B cell (primary cell): ENCODE results near the gene KIF23. TPM values are rescaled to one million over a fixed set of nuclear protein-coding genes. Genes with fewer than 3 reads are reported as not detected.

Experiments
- ATAC-seq: fragments of 200-7000 bp; cut with Tn5 transposase; one replicate; pipeline ENCODE4 v1.10.0; 2021; ENCODE audit warnings: low read depth, mild to moderate bottlenecking, moderate number of reproducible peaks, moderate library complexity
- CTCF ChIA-PET: fragments of 350-600 bp; sonication (Branson Sonifier 250); formaldehyde crosslinking; loops from one replicate; lab custom pipeline; 2021; ENCODE audit warnings: antibody characterized with exemption, inconsistent platforms; lab: Charles Lee
- POLR2A ChIA-PET: fragments of 350-600 bp; sonication (Branson Sonifier 250); formaldehyde crosslinking; loops from one replicate; lab custom pipeline; 2021; ENCODE audit warnings: antibody characterized with exemption; lab: Charles Lee
- DNase-seq: peaks from one replicate; pipeline ENCODE4 v3.0.0; 2013
- H2AFZ ChIP-seq: 2 replicates; pipeline ENCODE4 v1.6.1; 2012; ENCODE audit warnings: mild to moderate bottlenecking, low read depth, low read length; ENCODE audit not compliant: insufficient read depth, poor library complexity, severe bottlenecking
- H3K27ac ChIP-seq, 2 donors: 1 replicate in 1 of 2; 2 replicates in 1 of 2; pipeline ENCODE4 v1.5.1; 2012 to 2013; ENCODE audit warnings: low read length in 2 of 2, mild to moderate bottlenecking in 2 of 2, moderate library complexity in 1 of 2
- H3K27me3 ChIP-seq, 4 experiments: fragments of 200-600 bp in 1 of 4; sonication (generic) in 1 of 4; replicated peaks in 1 of 4; 1 replicate in 2 of 4; 2 replicates in 2 of 4; pipeline versions ENCODE4 v1.6.1 to v1.7.0; 2013 to 2016; ENCODE audit warnings: low read length in 3 of 4, mild to moderate bottlenecking in 2 of 4, mixed read lengths in 1 of 4, moderate library complexity in 1 of 4; ENCODE audit not compliant: insufficient read depth in 4 of 4, control insufficient read depth in 3 of 4; ENCODE audit errors: control extremely low read depth in 1 of 4
- H3K36me3 ChIP-seq, 2 experiments: replicated peaks in 1 of 2; 1 replicate in 1 of 2; 2 replicates in 1 of 2; pipeline versions ENCODE4 v1.6.1 to v1.7.1; 2013; ENCODE audit warnings: low read length in 1 of 2; ENCODE audit not compliant: insufficient read depth in 2 of 2, control insufficient read depth in 1 of 2; ENCODE audit errors: control extremely low read depth in 1 of 2, extremely low read depth in 1 of 2
- H3K4me1 ChIP-seq, 2 donors: fragments of 200-600 bp in 1 of 2; sonication (generic) in 1 of 2; 1 replicate in 1 of 2; 2 replicates in 1 of 2; pipeline versions ENCODE4 v1.5.1 to v1.6.1; 2013 to 2017; ENCODE audit warnings: low read length in 2 of 2; ENCODE audit not compliant: control insufficient read depth in 2 of 2, insufficient read depth in 2 of 2
- H3K4me2 ChIP-seq: replicated peaks from 2 replicates; pipeline ENCODE3; 2012; ENCODE audit warnings: mild to moderate bottlenecking, low read depth, low read length; ENCODE audit not compliant: poor library complexity, severe bottlenecking
- H3K4me3 ChIP-seq, 5 experiments: fragments of 200-600 bp in 1 of 5; sonication (generic) in 1 of 5; 1 replicate in 3 of 5; 2 replicates in 2 of 5; pipeline versions ENCODE4 v1.5.1 to v1.7.0; 2011 to 2016; ENCODE audit warnings: low read length in 4 of 5, mild to moderate bottlenecking in 4 of 5, low read depth in 2 of 5, control low read depth in 1 of 5, moderate library complexity in 1 of 5; ENCODE audit not compliant: insufficient read depth in 1 of 5; ENCODE audit errors: control extremely low read depth in 1 of 5, extremely low read depth in 1 of 5
- H3K79me2 ChIP-seq: fragments of 200-600 bp; sonication (generic); one replicate; pipeline ENCODE4 v1.6.0; 2016; ENCODE audit warnings: low read length; ENCODE audit not compliant: control insufficient read depth, insufficient read depth
- H3K9ac ChIP-seq: fragments of 200-600 bp; sonication (generic); 2 replicates; pipeline ENCODE4 v1.6.1; 2017; ENCODE audit warnings: mild to moderate bottlenecking, low read length, moderate library complexity
- H3K9me3 ChIP-seq, 3 donors: one replicate each; pipeline versions ENCODE4 v1.6.1 to v1.7.1; 2013; ENCODE audit warnings: low read length in 2 of 3; ENCODE audit not compliant: control insufficient read depth in 2 of 3, insufficient read depth in 1 of 3; ENCODE audit errors: control extremely low read depth in 1 of 3
- H4K20me1 ChIP-seq: 2 replicates; pipeline ENCODE4 v1.6.0; 2012; ENCODE audit warnings: mild to moderate bottlenecking, low read length; ENCODE audit not compliant: insufficient read depth, control insufficient read depth, poor library complexity, severe bottlenecking
- H3K27ac Mint-ChIP-seq: one replicate; pipeline ENCODE4 v1.8.0; 2021; ENCODE audit warnings: mixed read lengths
- H3K27me3 Mint-ChIP-seq: one replicate; pipeline ENCODE4 v1.8.0; 2021; ENCODE audit warnings: mixed read lengths
- H3K4me1 Mint-ChIP-seq: one replicate; pipeline ENCODE4 v1.8.0; 2021; ENCODE audit warnings: mixed read lengths
- H3K4me3 Mint-ChIP-seq: one replicate; pipeline ENCODE4 v1.8.0; 2021; ENCODE audit warnings: mixed read lengths
- H3K9me3 Mint-ChIP-seq: one replicate; pipeline ENCODE4 v1.8.0; 2022; ENCODE audit warnings: mixed read lengths; ENCODE audit not compliant: insufficient read depth
- EZH2 ChIP-seq: IDR thresholded peaks from 2 replicates; pipeline ENCODE4 v1.6.1; 2012; ENCODE audit warnings: borderline replicate concordance, low read depth, mild to moderate bottlenecking, moderate library complexity, low read length; ENCODE audit not compliant: insufficient read depth, poor library complexity, severe bottlenecking
- WGBS: methylation state at CpG from one replicate; pipeline ENCODE4 v1.1.5; 2013; ENCODE audit warnings: missing lambda C conversion rate; ENCODE audit not compliant: insufficient coverage; 5-methylcytosine and 5-hydroxymethylcytosine counted together
- intact Hi-C: fragments of 100-400 bp; cut with micrococcal nuclease; formaldehyde crosslinking; loops from one replicate; pipeline ENCODE4 v1.10.0; 2022
- polyA plus RNA-seq: library from polyadenylated mRNA; depleted of rRNA; stranded (reverse); fragments of >200 nt; gene quantifications from 2 replicates; pipeline ENCODE4 v1.2.3, GENCODE V29; 2012
- total RNA-seq, 2 donors: library from RNA; stranded (reverse); fragments of 120-200 nt in 1 of 2; gene quantifications; 1 replicate in 1 of 2; 2 replicates in 1 of 2; pipeline versions ENCODE4 v1.2.3 to v1.2.4, GENCODE V29; 2013 to 2022
- TF ChIP-seq, protein P1 (sequence below): fragments of 200-600 bp; IDR thresholded peaks from one replicate; pipeline ENCODE4 v1.8.0; 2022; ENCODE audit warnings: antibody characterized with exemption, mild to moderate bottlenecking

Gene KIF23
- total and polyA plus RNA-seq, 2 donors (not counting 1 experiment from before 2014, with no cell fraction given): 0.30 to 0.34 TPM

- Histone ChIP-seq H3K27ac (no peak overlapping the region), H3K27me3 (peaks cover 0 to 11% (median 5%) of the 10 kb centered on the region in 4 experiments), H3K4me3 (no peak overlapping the region), H3K4me2 (no peak overlapping the region), H2AFZ (no peak overlapping the region), H4K20me1 (no peaks in the 10 kb centered on the region), H3K9ac (no peak overlapping the region), H3K4me1 (peaks cover 0 to 4% of the 10 kb centered on the region in 2 donors), H3K79me2 (no peaks in the 10 kb centered on the region), H3K9me3 (peaks cover 0 to 16% (median 12%) of the 10 kb centered on the region in 3 donors), H3K36me3 (no peaks in the 10 kb centered on the region)
- Mint-ChIP-seq H3K4me1 (peaks cover 2% of the 10 kb centered on the region), H3K27ac (no peak overlapping the region), H3K27me3 (peaks cover 9% of the 10 kb centered on the region), H3K4me3 (no peak overlapping the region), H3K9me3 (peaks cover 5% of the 10 kb centered on the region)
- WGBS: 32% methylated on average over 2 of the region's 3 CpGs
- ATAC-seq (no peak), DNase-seq (no peak)
- intact Hi-C loops: no loop called here
- ChIA-PET POLR2A (no interaction called here), CTCF (interaction anchor here (1.0 to 12.4 kb wide), 5 partner anchors 18 to 1331 kb away, joined by 3 to 129 read pairs (median 58); no protein-coding TSS in a partner anchor)
- TF ChIP-seq, protein P1, sequence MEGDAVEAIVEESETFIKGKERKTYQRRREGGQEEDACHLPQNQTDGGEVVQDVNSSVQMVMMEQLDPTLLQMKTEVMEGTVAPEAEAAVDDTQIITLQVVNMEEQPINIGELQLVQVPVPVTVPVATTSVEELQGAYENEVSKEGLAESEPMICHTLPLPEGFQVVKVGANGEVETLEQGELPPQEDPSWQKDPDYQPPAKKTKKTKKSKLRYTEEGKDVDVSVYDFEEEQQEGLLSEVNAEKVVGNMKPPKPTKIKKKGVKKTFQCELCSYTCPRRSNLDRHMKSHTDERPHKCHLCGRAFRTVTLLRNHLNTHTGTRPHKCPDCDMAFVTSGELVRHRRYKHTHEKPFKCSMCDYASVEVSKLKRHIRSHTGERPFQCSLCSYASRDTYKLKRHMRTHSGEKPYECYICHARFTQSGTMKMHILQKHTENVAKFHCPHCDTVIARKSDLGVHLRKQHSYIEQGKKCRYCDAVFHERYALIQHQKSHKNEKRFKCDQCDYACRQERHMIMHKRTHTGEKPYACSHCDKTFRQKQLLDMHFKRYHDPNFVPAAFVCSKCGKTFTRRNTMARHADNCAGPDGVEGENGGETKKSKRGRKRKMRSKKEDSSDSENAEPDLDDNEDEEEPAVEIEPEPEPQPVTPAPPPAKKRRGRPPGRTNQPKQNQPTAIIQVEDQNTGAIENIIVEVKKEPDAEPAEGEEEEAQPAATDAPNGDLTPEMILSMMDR: no peak
- TF ChIP-seq EZH2: no peak
These were observed 66.8 kb downstream of the KIF23 start for GRCh38 chr15:69480932-69481331.

- no peaks in the 10 kb centered on the region for H3K79me2 ChIP-seq
- Mint-ChIP-seq H3K27me3 (peaks cover 7% of the 10 kb centered on the region), H3K27ac (no peak overlapping the region), H3K4me1 (peaks cover 2% of the 10 kb centered on the region), H3K9me3 (peaks cover 5% of the 10 kb centered on the region), H3K4me3 (no peak overlapping the region)
- CTCF ChIA-PET: interaction anchor here (12.4 kb wide), 1 partner anchor 1241 kb away, joined by 129 read pairs; no protein-coding TSS in a partner anchor
- peaks cover 0 to 4% of the 10 kb centered on the region in 2 donors for H3K4me1 ChIP-seq
- DNase-seq (no peak), ATAC-seq (no peak)
- intact Hi-C loops: no loop called here
- H3K4me3 ChIP-seq: no peak overlapping the region
- H2AFZ ChIP-seq: no peak overlapping the region
- H3K36me3 ChIP-seq: no peaks in the 10 kb centered on the region
- no peak overlapping the region for H3K9ac ChIP-seq
- TF ChIP-seq, protein P1: no peak
- TF ChIP-seq EZH2: no peak
- no peak overlapping the region for H3K4me2 ChIP-seq
- H3K27me3 ChIP-seq: peaks cover 0 to 14% (median 6%) of the 10 kb centered on the region in 4 experiments
- 97% methylated on average over 3 of the region's 4 CpGs for WGBS
- H3K9me3 ChIP-seq: peaks cover 0 to 18% (median 13%) of the 10 kb centered on the region in 3 donors
- POLR2A ChIA-PET: no interaction called here
- no peaks in the 10 kb centered on the region for H4K20me1 ChIP-seq
- H3K27ac ChIP-seq: no peak overlapping the region
These were observed 68.6 kb downstream of the KIF23 start for GRCh38 chr15:69482686-69483256.
